H9 (cell line): ENCODE data around the gene RRP15. TPM values are rescaled to one million over a fixed set of nuclear protein-coding genes. Genes with fewer than 3 reads are reported as not detected.

ENCODE experiments used
- DNase-seq: peaks from one replicate; pipeline ENCODE4 v3.0.0-alpha.2; 2017
- H2AFZ ChIP-seq: one replicate; pipeline ENCODE4 v1.6.1; 2013; ENCODE audit warnings: mild to moderate bottlenecking, low read length, control low read depth, moderate library complexity
- H2AK5ac ChIP-seq: 2 replicates; pipeline ENCODE4 v1.6.1; 2013; ENCODE audit warnings: low read length, control low read depth, mixed read lengths; ENCODE audit not compliant: insufficient read length
- H2BK120ac ChIP-seq: one replicate; pipeline ENCODE4 v1.6.1; 2013; ENCODE audit warnings: low read depth, mild to moderate bottlenecking, low read length, control low read depth, inconsistent platforms; ENCODE audit not compliant: poor library complexity, severe bottlenecking
- H2BK12ac ChIP-seq: 2 replicates; pipeline ENCODE4 v1.6.1; 2013; ENCODE audit warnings: low read length, control low read depth, mixed read lengths, low read depth; ENCODE audit not compliant: insufficient read length
- H2BK15ac ChIP-seq: 2 replicates; pipeline ENCODE4 v1.6.1; 2013; ENCODE audit warnings: low read depth, low read length, control low read depth
- H2BK20ac ChIP-seq: one replicate; pipeline ENCODE4 v1.6.1; 2013; ENCODE audit warnings: low read depth, mild to moderate bottlenecking, low read length, control low read depth, inconsistent platforms; ENCODE audit not compliant: poor library complexity, severe bottlenecking
- H2BK5ac ChIP-seq: 2 replicates; pipeline ENCODE4 v1.6.1; 2013; ENCODE audit warnings: low read length, control low read depth, mixed read lengths; ENCODE audit not compliant: insufficient read length
- H3K14ac ChIP-seq: 2 replicates; pipeline ENCODE4 v1.6.1; 2013; ENCODE audit warnings: low read length, control low read depth; ENCODE audit not compliant: insufficient read depth
- H3K18ac ChIP-seq: 2 replicates; pipeline ENCODE4 v1.6.1; 2013; ENCODE audit warnings: low read depth, mild to moderate bottlenecking, mixed read lengths, low read length, control low read depth; ENCODE audit not compliant: insufficient read length
- H3K23ac ChIP-seq: 2 replicates; pipeline ENCODE4 v1.6.1; 2013; ENCODE audit warnings: low read length, control low read depth, mixed read lengths, low read depth; ENCODE audit not compliant: insufficient read length
- H3K23me2 ChIP-seq: 2 replicates; pipeline ENCODE4 v1.6.1; 2013; ENCODE audit warnings: low read depth, mild to moderate bottlenecking, mixed read lengths, low read length, control low read depth; ENCODE audit not compliant: insufficient read length, poor library complexity, severe bottlenecking
- H3K27ac ChIP-seq: 2 replicates; pipeline ENCODE4 v1.5.1; 2013; ENCODE audit warnings: low read length, control low read depth, mixed read lengths, low read depth; ENCODE audit not compliant: insufficient read length
- H3K27me3 ChIP-seq: 2 replicates; pipeline ENCODE4 v1.6.1; 2013; ENCODE audit warnings: low read length, control low read depth, inconsistent platforms; ENCODE audit not compliant: insufficient read depth
- H3K4ac ChIP-seq: 2 replicates; pipeline ENCODE4 v1.6.1; 2013; ENCODE audit warnings: low read depth, mild to moderate bottlenecking, control low read depth, inconsistent platforms, low read length, moderate library complexity
- H3K4me1 ChIP-seq: 2 replicates; pipeline ENCODE4 v1.6.1; 2013; ENCODE audit warnings: low read length, control low read depth, inconsistent platforms; ENCODE audit not compliant: insufficient read depth
- H3K4me2 ChIP-seq: 2 replicates; pipeline ENCODE4 v1.6.1; 2013; ENCODE audit warnings: low read length, control low read depth, mixed read lengths; ENCODE audit not compliant: insufficient read length, insufficient read depth
- H3K56ac ChIP-seq: 2 replicates; pipeline ENCODE4 v1.6.1; 2013; ENCODE audit warnings: low read depth, mild to moderate bottlenecking, mixed read lengths, low read length, control low read depth; ENCODE audit not compliant: insufficient read length
- H3K79me1 ChIP-seq: 2 replicates; pipeline ENCODE4 v1.6.1; 2013; ENCODE audit warnings: low read depth, mild to moderate bottlenecking, moderate library complexity, low read length, control low read depth, inconsistent platforms; ENCODE audit not compliant: insufficient read depth, poor library complexity, severe bottlenecking
- H3K79me2 ChIP-seq: 2 replicates; pipeline ENCODE4 v1.6.1; 2013; ENCODE audit warnings: low read length, control low read depth, inconsistent platforms; ENCODE audit not compliant: insufficient read depth
- H3K9ac ChIP-seq: 2 replicates; pipeline ENCODE4 v1.6.1; 2013; ENCODE audit warnings: low read length, control low read depth, mixed read lengths; ENCODE audit not compliant: insufficient read length; ENCODE audit errors: extremely low read depth
- H3K9me3 ChIP-seq: one replicate; pipeline ENCODE4 v1.6.1; 2013; ENCODE audit warnings: low read depth, low read length, inconsistent platforms; ENCODE audit not compliant: control insufficient read depth
- H3T11ph ChIP-seq: one replicate; pipeline ENCODE4 v1.6.1; 2013; ENCODE audit warnings: mild to moderate bottlenecking, low read length, control low read depth, inconsistent platforms
- H4K20me1 ChIP-seq: one replicate; pipeline ENCODE4 v1.6.1; 2013; ENCODE audit not compliant: control insufficient read depth, insufficient read length, insufficient read depth
- H4K5ac ChIP-seq: 2 replicates; pipeline ENCODE4 v1.6.1; 2013; ENCODE audit warnings: low read depth, mild to moderate bottlenecking, mixed read lengths, low read length, control low read depth; ENCODE audit not compliant: insufficient read length
- H4K8ac ChIP-seq: replicated peaks from 2 replicates; pipeline ENCODE4 v1.6.1; 2013; ENCODE audit warnings: low read length, control low read depth, mixed read lengths, low read depth; ENCODE audit not compliant: insufficient read length
- H4K91ac ChIP-seq: 2 replicates; pipeline ENCODE4 v1.6.1; 2013; ENCODE audit warnings: low read depth, mild to moderate bottlenecking, moderate library complexity, mixed read lengths, low read length, control low read depth; ENCODE audit not compliant: insufficient read length
- H3K27ac Mint-ChIP-seq, 3 experiments: 2 replicates in 2 of 3; 3 replicates in 1 of 3; pipeline ENCODE4 v1.8.0; 2020 to 2021; ENCODE audit warnings: mixed read lengths in 3 of 3, mild to moderate bottlenecking in 1 of 3, moderate library complexity in 1 of 3
- H3K27me3 Mint-ChIP-seq: 2 replicates; pipeline ENCODE4 v1.8.0; 2021; ENCODE audit warnings: low read depth, mild to moderate bottlenecking, moderate library complexity, mixed read lengths
- H3K36me3 Mint-ChIP-seq, 3 experiments: 2 replicates in 2 of 3; 3 replicates in 1 of 3; pipeline ENCODE4 v1.8.0; 2020 to 2021; ENCODE audit warnings: low read depth in 3 of 3, mixed read lengths in 3 of 3; ENCODE audit not compliant: insufficient read depth in 1 of 3
- H3K4me1 Mint-ChIP-seq, 2 experiments: 2 replicates each; pipeline ENCODE4 v1.8.0; 2020; ENCODE audit warnings: mixed read lengths in 2 of 2
- H3K4me3 Mint-ChIP-seq, 2 experiments: 2 replicates in 1 of 2; 3 replicates in 1 of 2; pipeline ENCODE4 v1.8.0; 2020 to 2021; ENCODE audit warnings: mild to moderate bottlenecking in 2 of 2, mixed read lengths in 2 of 2, moderate library complexity in 1 of 2
- H3K9me3 Mint-ChIP-seq, 2 experiments: 2 replicates in 1 of 2; 3 replicates in 1 of 2; pipeline ENCODE4 v1.8.0; 2020; ENCODE audit warnings: mild to moderate bottlenecking in 2 of 2, mixed read lengths in 2 of 2, moderate library complexity in 1 of 2
- WGBS: extraction: QIAGEN DNeasy Blood & Tissue Kit; methylation state at CpG from one replicate; pipeline ENCODE4 v1.1.7; 2013; ENCODE audit warnings: missing lambda C conversion rate, low lambda C conversion rate, mixed read lengths; ENCODE audit not compliant: insufficient read length; ENCODE audit errors: extremely low coverage; 5-methylcytosine and 5-hydroxymethylcytosine counted together
- total RNA-seq: library from RNA; stranded (reverse); gene quantifications from 2 replicates; pipeline ENCODE4 v1.2.1, GENCODE V29; 2021
- TF ChIP-seq, protein P1 (sequence below): fragments of 200-600 bp; sonication (generic); conservative IDR thresholded peaks from 3 replicates; pipeline ENCODE4 v1.8.0; 2021; ENCODE audit warnings: antibody characterized with exemption, mild to moderate bottlenecking

The RRP15 gene
- total RNA-seq, 1 experiment from 2014 or later: 48.7 TPM

DNA sequence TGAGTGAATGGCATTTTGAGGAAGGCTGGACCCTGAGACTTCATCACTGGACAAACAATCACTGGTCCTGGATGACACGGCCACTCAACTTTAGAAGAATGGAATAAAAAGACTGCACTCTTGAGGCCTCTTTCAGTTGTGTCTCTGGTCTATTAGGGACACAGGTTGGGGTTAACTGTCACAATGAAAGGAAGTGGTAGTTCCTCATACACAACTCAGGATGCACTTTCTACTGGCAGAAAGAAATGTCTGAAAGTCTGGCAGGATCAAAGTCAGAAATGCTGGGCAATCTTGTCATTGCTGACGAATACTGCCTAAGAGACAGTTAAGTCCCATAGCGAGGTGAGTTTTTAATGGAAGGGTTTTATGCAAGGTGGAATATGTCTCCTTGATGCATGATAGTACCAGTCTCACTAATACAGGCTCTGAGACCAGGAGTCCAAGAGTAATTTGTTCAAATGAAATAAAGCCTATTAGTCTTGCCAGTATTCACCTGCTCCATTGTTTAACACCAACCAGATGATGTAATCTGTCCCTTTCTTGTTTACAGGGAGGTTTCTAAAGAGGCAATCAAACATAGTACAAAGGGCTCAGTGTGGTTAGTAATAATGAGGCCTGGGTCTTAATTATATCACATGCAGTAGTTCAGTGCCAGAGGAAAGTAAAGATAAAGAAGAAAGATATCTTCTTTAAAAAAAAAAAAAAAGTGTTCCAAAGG, 11.2 kb upstream of the RRP15 start:
- H3K27ac ChIP-seq: no peak overlapping the region
- WGBS: no CpG with 5 or more reads among the region's 3 CpGs
- H3K79me2 ChIP-seq: no peaks in the 10 kb centered on the region
- no peak overlapping the region for H3K4me3 Mint-ChIP-seq
- no peak overlapping the region for H3K18ac ChIP-seq
- no peak overlapping the region for H4K91ac ChIP-seq
- no peaks in the 10 kb centered on the region for H3K23me2 ChIP-seq
- no peak overlapping the region for H2BK120ac ChIP-seq
- no peak overlapping the region for H2BK12ac ChIP-seq
- H2BK15ac ChIP-seq: no peak overlapping the region
- H3T11ph ChIP-seq: no peak overlapping the region
- no peak overlapping the region for H2AK5ac ChIP-seq
- no peaks in the 10 kb centered on the region for H4K20me1 ChIP-seq
- H3K9me3 ChIP-seq: no peaks in the 10 kb centered on the region
- no peak overlapping the region for H2BK20ac ChIP-seq
- DNase-seq: no peak
- no peak overlapping the region for H3K9ac ChIP-seq
- no peak overlapping the region for H3K4ac ChIP-seq
- no peak overlapping the region for H2BK5ac ChIP-seq
- no peaks in the 10 kb centered on the region for H3K36me3 Mint-ChIP-seq
- H3K23ac ChIP-seq: no peak overlapping the region
- no peaks in the 10 kb centered on the region for H3K9me3 Mint-ChIP-seq
- no peak overlapping the region for H3K56ac ChIP-seq
- H3K14ac ChIP-seq: no peak overlapping the region
- TF ChIP-seq, protein P1, sequence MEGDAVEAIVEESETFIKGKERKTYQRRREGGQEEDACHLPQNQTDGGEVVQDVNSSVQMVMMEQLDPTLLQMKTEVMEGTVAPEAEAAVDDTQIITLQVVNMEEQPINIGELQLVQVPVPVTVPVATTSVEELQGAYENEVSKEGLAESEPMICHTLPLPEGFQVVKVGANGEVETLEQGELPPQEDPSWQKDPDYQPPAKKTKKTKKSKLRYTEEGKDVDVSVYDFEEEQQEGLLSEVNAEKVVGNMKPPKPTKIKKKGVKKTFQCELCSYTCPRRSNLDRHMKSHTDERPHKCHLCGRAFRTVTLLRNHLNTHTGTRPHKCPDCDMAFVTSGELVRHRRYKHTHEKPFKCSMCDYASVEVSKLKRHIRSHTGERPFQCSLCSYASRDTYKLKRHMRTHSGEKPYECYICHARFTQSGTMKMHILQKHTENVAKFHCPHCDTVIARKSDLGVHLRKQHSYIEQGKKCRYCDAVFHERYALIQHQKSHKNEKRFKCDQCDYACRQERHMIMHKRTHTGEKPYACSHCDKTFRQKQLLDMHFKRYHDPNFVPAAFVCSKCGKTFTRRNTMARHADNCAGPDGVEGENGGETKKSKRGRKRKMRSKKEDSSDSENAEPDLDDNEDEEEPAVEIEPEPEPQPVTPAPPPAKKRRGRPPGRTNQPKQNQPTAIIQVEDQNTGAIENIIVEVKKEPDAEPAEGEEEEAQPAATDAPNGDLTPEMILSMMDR: no peak
- no peak overlapping the region for H4K8ac ChIP-seq
- no peaks in the 10 kb centered on the region for H3K27me3 ChIP-seq
- no peaks in the 10 kb centered on the region for H3K79me1 ChIP-seq
- H3K27me3 Mint-ChIP-seq: no peaks in the 10 kb centered on the region
- H3K27ac Mint-ChIP-seq: no peak overlapping the region; a peak in 1 of 7 replicates
- no peak overlapping the region for H3K4me2 ChIP-seq
- no peak overlapping the region for H4K5ac ChIP-seq
- H2AFZ ChIP-seq: no peak overlapping the region
- H3K4me1 Mint-ChIP-seq: peaks cover 9 to 11% of the 10 kb centered on the region in 2 experiments
- H3K4me1 ChIP-seq: no peaks in the 10 kb centered on the region; the same call in 1 of the 2 replicates
